Hepatocyte (in vitro differentiated cells): ENCODE results near the gene VSTM2L.

Source experiments
- CTCF ChIP-seq: fragments of 200-600 bp; sonication (generic); IDR thresholded peaks from 2 replicates; pipeline ENCODE4 v1.5.1; 2016; ENCODE audit warnings: antibody characterized with exemption, mild to moderate bottlenecking; ENCODE audit not compliant: poor library complexity
- EZH2 ChIP-seq: fragments of 200-600 bp; sonication (generic); IDR thresholded peaks from 2 replicates; pipeline ENCODE4 v1.6.1; 2016; ENCODE audit warnings: antibody characterized with exemption, mild to moderate bottlenecking, borderline replicate concordance

GRCh38 chr20:37920270-37920669 is 17.3 kb downstream of the VSTM2L start:
- TF ChIP-seq CTCF (no peak), EZH2 (no peak)
